Epithelial cell of esophagus (primary cell): Measurements from ENCODE around the gene HLA-DRA.

Experiments
- DNase-seq: peaks from one replicate; pipeline ENCODE4 v3.0.0; 2010; ENCODE audit warnings: low read depth
- H3K4me3 ChIP-seq: 2 replicates; pipeline ENCODE4 v1.5.1; 2011; ENCODE audit warnings: mild to moderate bottlenecking, low read length, control low read depth
- TF ChIP-seq, protein P1 (sequence below): IDR thresholded peaks from 2 replicates; pipeline ENCODE4 v1.5.1; 2011; ENCODE audit warnings: low read depth, mild to moderate bottlenecking, low read length, control low read depth, inconsistent platforms; ENCODE audit not compliant: insufficient read depth; ENCODE audit errors: missing control alignments

HLA-DRA gene

GRCh38 chr6:32439139-32439538 is 548 bp upstream of the HLA-DRA start:
- TF ChIP-seq, protein P1, sequence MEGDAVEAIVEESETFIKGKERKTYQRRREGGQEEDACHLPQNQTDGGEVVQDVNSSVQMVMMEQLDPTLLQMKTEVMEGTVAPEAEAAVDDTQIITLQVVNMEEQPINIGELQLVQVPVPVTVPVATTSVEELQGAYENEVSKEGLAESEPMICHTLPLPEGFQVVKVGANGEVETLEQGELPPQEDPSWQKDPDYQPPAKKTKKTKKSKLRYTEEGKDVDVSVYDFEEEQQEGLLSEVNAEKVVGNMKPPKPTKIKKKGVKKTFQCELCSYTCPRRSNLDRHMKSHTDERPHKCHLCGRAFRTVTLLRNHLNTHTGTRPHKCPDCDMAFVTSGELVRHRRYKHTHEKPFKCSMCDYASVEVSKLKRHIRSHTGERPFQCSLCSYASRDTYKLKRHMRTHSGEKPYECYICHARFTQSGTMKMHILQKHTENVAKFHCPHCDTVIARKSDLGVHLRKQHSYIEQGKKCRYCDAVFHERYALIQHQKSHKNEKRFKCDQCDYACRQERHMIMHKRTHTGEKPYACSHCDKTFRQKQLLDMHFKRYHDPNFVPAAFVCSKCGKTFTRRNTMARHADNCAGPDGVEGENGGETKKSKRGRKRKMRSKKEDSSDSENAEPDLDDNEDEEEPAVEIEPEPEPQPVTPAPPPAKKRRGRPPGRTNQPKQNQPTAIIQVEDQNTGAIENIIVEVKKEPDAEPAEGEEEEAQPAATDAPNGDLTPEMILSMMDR, result no peak
- no peak overlapping the region for H3K4me3 ChIP-seq
- DNase-seq, result no peak

DNA sequence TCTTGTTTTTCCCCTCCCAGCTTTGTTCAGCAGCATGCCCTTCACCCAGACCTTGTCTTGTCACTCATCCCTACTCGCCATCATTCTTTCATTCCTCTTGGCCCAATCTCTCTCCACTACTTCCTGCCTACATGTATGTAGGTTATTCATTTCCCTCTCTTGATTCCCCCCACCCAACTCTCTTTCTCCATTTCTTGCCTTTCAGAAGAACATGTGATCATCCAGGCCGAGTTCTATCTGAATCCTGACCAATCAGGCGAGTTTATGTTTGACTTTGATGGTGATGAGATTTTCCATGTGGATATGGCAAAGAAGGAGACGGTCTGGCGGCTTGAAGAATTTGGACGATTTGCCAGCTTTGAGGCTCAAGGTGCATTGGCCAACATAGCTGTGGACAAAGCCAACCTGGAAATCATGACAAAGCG is 2.6 kb downstream of the HLA-DRA start:
- no peak for DNase-seq
- no peak overlapping the region for H3K4me3 ChIP-seq
- TF ChIP-seq, protein P1, result no peak

DNA sequence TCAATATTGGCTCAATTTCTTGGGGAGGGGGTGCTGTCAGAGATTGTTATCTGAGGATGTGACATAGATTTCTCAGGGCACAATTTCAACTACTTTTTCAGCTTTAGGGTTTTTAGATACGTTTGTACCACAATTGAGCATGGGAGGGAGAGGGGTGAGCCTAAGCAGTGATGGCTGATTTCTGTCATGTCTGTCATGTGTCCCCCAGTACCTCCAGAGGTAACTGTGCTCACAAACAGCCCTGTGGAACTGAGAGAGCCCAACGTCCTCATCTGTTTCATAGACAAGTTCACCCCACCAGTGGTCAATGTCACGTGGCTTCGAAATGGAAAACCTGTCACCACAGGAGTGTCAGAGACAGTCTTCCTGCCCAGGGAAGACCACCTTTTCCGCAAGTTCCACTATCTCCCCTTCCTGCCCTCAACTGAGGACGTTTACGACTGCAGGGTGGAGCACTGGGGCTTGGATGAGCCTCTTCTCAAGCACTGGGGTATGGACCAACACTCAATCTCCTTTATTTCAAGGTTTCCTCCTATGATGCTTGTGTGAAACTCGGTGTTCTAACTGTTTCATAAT is 3.4 kb downstream of the HLA-DRA start:
- TF ChIP-seq, protein P1, result no peak
- no peak for DNase-seq
- no peak overlapping the region for H3K4me3 ChIP-seq

DNA sequence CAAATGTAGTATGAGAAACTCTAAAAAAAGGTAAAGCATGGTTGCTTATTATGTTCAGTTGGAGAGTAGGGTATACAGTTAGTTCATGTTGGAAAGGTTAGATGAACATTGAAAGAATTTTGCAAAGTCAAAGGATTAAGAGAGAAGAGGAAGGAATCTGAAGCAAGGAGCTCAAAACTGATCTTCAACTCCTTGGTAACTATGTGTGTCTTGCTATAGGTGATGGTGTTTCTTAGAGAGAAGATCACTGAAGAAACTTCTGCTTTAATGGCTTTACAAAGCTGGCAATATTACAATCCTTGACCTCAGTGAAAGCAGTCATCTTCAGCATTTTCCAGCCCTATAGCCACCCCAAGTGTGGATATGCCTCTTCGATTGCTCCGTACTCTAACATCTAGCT is 4.7 kb downstream of the HLA-DRA start:
- TF ChIP-seq, protein P1, result no peak
- no peak overlapping the region for H3K4me3 ChIP-seq
- no peak for DNase-seq

- no peak for DNase-seq
- H3K4me3 ChIP-seq, result no peak overlapping the region
- TF ChIP-seq, protein P1, result no peak
These were observed 5.7 kb downstream of the HLA-DRA start for GRCh38 chr6:32445321-32445854.

GRCh38 chr6:32447932-32448331 is 8.2 kb downstream of the HLA-DRA start:
- DNase-seq, result no peak
- TF ChIP-seq, protein P1, result no peak
- no peak overlapping the region for H3K4me3 ChIP-seq

DNA sequence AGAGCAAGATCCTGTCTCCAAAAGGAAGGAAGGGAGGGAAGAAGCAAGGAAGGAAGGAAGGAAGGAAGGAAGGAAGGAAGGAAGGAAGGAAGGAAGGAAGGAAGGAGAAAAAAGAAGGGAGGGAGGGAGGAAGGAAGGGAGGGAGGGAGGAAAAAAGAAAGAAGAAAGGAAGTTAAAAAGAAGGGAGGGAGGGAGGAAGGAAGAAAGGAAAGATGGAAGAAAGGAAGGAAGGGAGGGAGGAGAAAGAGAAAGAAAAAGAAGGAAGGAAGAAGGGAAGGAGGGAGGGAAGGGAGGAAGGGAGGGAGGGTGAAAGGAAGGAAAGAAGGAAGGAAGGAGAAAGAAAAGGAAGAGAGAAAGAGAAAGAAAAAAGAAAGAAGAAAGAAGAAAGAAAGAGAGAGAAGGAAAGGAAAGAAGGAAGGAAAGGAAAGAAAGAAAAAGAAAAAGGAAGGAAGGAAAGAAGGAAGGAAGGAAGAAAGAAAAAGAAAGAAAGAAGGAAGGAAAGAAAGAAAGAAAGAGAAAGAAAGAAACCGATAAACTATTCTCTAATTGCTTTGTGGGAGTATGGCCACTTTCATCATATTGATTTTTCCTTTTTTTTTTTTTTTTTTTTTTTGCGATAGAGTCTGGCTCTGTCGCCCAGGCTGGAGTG is 9.5 kb downstream of the HLA-DRA start:
- TF ChIP-seq, protein P1, result no peak
- no peak for DNase-seq
- no peak overlapping the region for H3K4me3 ChIP-seq
